Measurements from ENCODE around the gene ATAT1.

- TF ChIP-seq POLR2A (IDR thresholded peaks at IDR 0.05) (no peak), CTCF (IDR thresholded peaks at IDR 0.05) (no peak)
Measured at GRCh38 chr6:30610065-30610464, 16.6 kb upstream of the ATAT1 start.

Measured in vagina (tissue), 2 donors.